CD4-positive, alpha-beta T cell treated with Interleukin-17A for 1 hour (primary cell): ENCODE measurements around the gene IGF2R.
"Not testable (repeated sequence)": the region's sequence is repeated elsewhere in the genome, so short reads cannot be mapped to it uniquely, and the experiment has no call there.

Source experiments
- DNase-seq: peaks from one replicate; pipeline ENCODE4 v3.0.0-alpha.2; 2020

IGF2R gene

DNA sequence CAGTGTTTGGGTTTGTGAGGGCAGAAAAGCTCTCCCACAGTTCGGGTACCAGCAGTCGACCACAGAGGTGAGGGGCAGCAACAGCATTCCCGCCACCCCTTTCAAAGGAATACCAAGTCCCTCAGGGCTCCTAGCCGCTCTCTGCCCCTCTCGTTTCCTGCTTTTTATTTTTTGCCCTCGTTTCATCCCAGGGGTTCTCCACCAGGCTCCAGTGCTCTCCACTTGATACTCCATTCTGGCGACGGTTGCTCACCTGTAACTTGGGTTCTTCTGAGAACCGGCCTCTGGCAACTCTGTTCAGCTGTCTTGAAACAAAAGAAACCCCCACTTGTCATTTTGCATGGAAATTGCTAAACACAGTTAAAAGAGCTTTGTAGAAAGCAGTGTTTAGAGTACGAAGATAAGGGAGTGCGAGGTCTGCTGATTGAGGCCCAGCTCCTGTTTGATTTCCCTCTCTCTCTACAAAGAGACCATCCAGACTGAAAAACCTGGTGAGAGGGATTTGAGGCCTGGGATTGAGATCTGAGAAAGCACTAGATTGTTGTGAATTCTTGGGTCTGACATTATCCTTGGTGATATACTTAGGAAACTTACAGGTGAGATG, 28.7 kb downstream of the IGF2R start:
- no peak for DNase-seq

DNA sequence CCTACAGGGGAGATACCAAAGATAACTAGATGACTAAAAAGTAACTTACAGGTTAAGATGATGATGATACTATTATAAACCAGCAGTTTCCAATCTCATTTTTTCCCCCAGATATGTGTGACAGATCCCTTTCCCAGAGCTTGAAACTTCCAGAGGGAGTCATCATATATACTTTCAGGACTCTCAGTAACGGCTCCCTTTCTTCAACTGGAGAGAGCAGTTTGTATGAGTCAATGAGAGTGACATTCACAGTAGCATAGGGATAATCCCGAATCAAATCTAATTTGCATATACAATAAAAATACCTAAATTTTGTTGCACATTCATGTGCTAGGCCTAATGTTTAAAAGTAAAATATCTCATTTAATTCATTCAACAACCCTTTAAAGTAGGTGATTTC, 29.7 kb downstream of the IGF2R start:
- no peak for DNase-seq

DNA sequence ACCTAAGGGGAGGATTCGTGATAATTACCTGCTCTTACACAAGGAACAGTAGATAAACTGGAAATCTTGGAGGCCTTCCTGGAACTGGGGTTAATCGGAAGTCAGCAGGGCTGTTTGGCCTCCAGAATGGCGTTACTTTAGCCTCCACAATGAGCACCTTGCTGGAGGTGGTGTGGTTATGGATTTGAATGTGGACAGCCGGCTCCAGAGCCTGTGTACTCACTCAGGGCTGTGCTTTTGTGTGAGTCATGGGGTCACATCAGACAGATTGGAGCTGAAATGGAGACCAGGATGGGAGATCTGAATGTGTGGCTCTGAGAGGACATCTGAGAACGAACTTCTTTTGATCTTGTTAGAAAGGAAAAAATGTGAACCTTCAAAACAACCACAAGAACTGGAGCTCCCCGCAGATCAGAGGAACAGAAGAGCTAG, 30.4 kb downstream of the IGF2R start:
- DNase-seq, result peak; percentile 28

DNA sequence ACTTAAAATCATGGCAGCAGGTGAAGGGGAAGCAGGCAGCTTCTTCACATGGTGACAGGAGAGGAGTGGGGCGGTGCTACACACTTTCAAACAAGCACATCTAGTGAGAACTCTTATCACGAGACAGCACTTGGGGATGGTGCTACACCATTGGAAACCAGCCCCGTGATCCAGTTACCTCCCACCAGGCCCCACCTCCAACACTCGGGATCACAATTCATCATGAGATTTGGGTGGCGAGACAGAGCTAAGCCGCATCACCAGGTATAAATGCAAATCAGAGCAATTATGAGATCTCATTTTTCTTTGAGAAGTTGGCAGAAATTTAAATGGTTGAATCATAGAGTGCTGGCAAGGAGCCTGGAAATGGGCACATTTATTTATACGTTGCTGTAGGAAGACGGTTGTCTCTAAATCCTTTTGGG, 31.4 kb downstream of the IGF2R start:
- DNase-seq, result no peak

DNA sequence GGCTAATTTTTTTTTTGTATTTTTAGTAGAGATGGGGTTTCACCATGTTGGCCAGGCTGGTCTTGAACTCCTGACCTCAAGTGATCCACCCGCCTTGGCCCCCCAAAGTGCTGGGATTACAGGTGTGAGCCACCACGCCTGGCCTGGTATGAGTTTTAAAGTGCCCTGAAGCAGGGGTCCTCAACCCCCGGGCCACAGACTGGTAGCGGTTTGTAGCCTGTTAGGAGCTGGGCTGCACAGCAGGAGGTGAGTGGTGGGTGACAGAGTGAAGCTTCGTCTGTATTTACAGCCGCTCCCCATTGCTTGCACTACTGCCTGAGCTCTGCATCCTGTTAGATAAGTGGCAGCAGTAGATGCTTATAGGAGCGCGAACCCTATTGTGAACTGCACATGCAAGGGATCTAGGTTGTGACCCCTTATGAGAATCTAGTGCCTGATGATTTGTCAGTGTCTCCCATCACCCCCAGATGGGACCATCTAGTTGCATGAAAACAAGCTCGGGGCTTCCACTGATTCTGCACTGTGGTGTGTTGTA, 32.1 kb downstream of the IGF2R start:
- not testable (repeated sequence) for DNase-seq

DNA sequence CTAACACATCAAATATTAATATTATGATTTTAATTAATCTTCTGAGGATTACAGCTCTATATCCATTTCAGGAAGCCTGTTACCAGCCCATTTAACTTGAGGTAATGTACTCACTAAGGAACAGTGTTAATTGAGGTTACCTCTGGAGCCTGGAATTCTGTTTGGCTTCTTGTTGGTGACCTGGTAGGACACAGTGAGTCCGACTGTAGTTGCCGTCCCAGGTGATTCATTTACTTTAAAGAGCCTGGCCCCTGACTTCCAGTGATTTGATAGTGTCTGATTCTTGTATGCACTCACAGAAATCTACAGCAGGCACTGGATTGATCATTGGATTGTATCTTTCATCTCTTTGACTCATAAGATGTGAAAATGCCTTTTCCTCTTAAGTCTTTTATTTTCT, 34.0 kb downstream of the IGF2R start:
- DNase-seq, result no peak

DNA sequence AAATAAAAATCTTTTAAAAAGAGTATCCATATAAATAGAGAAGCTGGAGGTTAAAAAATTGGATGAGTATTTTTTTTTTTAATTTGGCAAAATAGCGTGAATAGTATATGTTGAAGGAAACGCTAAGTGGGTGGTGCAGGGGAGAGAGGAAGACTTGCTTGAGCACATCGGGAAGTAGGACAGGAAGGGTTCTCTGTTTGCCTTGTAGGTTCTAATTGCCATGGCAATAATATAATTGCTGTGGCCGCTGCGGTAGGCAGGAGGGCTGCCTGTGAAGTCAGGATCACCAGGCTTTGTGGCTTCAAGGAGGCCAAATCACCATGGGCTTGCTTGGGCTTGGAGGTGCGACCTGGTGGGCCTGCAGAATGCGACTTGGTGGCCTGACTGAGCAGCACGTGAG, 35.1 kb downstream of the IGF2R start:
- DNase-seq, result no peak

DNA sequence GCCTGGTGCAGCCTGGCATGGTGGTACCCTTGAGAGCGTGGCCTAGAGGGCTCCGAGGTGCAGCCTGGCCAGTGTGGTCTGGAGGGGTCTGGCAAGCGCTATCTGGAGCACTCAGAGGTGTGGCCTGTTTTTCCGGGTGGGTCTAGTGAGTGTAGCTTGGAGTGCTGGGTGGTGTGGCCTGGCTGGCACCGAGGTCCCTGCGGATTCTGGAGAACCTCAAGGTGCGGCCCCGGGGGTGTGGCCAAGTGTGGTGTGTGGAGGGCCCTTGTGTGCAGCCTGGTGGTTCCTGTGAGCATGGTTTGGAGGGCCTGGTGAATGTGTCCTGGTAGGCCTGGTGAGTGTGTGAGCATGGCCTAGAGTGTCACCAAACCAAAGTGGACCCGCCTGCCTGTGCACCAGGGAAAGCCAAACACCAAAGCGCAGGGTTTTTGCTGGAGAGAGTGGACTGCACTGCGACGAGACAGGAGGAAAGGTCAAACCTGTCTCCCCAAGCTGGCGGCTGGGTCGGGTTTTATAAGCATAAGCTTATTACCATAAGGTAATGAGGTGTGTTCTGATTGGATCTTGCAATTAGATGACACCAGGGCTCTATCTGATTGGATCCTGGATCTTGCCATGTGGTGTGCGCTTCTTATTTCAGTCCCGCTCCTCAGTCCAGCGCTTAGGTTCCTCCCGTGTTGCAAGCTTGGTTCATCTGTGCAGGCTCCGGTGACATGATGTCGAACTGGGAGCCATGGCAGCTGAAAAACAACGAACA, 35.7 kb downstream of the IGF2R start:
- no peak for DNase-seq

DNA sequence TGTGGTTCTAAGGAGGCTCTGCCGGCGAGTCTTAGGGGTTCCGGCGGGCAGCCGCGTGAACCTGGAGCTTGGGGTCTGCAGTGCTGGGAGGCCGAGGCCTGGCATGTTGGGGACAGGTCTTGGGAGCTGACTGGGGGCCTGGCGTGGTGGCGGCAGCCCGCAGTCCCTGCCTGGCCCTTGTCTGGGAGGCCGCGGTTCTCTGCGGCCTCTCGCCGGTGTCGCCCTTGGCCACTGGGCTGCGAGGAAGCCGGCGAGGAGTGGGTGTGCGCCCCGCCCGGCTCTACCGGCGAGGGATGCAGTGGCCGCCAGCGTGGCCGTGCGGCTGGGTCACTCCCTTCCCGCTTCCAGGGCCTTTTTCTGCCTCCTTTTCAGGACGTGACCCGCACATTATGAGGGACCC, 36.3 kb downstream of the IGF2R start:
- DNase-seq, result no peak

DNA sequence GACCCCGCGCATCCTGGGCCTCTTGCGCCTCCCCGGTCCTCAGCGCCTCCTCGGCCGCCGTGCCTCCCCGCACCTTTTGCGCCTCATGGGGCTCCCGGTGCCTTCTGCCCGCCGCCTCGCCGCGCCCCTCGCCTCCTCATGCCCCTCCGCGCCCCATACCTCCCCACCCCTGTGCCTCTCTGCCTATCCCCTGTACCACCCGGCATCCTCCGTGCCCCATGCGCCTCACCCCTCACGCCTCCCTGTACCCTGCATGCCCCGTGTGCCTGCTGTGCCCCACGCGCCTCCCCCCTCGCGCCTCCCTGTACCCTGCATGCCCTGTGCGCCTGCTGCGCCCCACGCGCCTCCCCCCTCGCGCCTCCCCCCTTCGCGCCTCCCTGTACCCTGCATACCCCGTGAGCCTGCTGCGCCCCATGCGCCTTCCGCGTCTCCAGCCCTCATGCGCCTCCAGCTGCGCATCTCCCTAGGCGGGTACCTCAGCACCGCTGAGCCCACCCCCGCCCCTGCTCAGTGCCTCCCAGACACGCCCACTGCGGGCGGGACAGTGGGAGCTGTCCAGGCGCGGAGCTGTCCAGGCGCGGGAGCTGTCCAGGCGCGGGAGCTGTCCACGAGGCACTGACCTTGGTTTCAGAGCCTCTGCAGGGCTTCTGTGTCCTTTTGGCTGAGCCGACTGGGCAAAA, 37.1 kb downstream of the IGF2R start:
- no peak for DNase-seq

DNA sequence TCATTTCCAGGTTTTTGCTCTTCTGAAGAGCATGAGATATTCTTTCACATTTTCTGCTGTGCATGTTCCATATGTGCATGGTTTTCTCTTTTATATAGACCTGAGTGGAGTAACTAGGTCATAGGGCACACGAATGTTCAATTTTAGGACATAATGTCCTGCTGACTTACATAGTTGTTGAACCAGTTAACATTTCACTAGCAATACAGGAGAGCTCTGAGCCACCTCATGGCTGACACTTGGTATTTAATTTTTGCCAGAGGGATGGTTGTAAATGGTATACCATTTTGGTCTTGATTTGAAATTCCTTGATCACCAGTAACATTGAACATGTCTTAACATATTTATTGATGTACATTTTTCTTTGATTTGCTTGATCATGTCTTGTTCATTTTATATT, 38.3 kb downstream of the IGF2R start:
- DNase-seq, result no peak

DNA sequence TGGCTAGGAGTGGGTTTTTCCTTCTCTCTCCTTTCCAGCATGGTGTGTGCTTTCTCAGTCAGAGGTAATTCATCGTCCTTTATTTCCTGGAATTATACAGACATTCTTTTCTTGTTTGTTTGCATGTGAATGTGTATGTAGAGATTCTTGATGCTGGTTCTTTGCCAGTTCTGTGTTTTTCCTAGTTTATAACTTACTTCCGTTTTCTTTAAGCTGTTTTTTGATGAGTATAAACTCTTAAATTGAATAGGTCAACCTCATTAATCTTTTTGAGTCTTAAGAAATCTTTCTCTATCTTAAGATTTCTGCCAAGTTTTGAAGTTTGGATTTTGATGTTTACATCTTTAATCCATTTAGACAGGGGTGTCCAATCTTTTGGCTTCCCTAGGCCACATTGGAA, 38.7 kb downstream of the IGF2R start:
- no peak for DNase-seq

DNA sequence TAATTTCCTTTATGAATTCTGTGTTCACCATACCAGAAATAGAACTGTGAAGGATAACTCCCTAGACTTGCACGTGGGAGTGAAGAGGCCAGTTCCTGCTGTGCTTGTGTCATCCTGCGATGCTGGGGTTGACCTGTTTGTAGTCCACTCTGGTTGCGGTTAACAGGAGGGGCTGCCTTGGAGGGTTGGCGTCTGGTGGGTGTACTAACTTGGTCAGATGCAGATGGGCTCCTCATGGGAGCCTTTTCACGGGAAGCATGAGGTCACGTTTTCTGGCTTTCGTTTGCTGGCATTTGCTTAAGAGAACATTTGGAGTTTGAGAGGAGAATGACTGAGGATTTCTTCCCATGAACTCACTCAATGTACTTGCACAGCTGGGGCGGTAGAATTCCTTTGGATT, 41.2 kb downstream of the IGF2R start:
- no peak for DNase-seq

DNA sequence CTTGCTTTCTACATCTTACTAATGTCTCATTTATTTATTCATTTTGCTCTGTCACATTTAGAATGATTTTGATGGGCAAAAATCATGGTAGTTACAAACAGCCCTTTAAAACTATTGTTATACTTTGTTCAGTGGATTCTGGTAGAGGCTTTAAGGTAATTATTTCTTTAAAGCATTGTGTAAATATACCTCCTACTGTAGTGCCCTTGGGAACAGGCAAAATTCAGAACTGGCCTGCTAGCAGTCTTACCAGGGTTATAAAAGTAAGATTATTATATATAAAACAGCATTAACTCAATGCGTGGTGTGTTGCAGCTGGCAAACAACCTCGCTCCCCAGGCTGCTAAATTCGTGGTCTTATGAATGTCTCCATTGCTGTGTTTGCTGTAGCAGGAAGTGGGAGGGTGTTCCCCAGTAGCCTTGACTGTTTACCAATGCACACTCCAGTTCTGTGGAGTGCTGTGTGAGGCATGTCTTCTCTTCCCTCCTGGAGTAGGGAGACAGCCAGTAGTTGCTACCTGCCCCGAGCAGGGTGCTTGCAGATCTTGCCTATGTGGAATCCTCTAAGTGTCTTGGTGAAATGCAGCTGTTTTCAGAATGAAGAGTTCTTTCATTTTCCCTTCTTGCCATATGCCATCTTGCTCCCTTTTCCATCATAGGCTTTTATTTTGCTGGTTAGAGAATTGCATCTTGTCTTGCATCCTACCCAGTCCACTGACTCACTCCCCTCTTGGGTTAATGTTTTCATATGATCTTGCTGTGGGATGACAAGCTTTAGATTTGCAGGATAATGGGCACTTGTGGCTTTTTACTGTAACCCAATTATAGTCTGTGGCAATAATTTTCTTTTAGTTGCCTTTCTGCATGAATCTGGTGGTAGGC, 45.3 kb downstream of the IGF2R start:
- peak; percentile 44 for DNase-seq

DNA sequence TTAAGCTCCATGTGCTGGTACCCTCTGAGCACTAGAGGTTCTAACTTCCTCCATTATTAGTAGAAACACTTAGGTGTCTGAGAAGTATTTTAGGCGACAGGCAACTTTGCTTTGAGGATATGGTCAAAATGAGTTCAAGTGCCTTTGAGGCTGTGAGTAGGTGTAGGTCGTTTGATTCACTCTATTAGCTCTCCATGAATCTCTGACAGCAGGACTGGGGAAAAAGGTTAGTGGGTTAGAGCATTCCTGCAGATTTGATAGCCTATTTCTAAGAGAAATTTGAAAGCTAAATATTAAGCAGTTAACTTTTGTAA, 45.9 kb downstream of the IGF2R start:
- DNase-seq, result no peak

DNA sequence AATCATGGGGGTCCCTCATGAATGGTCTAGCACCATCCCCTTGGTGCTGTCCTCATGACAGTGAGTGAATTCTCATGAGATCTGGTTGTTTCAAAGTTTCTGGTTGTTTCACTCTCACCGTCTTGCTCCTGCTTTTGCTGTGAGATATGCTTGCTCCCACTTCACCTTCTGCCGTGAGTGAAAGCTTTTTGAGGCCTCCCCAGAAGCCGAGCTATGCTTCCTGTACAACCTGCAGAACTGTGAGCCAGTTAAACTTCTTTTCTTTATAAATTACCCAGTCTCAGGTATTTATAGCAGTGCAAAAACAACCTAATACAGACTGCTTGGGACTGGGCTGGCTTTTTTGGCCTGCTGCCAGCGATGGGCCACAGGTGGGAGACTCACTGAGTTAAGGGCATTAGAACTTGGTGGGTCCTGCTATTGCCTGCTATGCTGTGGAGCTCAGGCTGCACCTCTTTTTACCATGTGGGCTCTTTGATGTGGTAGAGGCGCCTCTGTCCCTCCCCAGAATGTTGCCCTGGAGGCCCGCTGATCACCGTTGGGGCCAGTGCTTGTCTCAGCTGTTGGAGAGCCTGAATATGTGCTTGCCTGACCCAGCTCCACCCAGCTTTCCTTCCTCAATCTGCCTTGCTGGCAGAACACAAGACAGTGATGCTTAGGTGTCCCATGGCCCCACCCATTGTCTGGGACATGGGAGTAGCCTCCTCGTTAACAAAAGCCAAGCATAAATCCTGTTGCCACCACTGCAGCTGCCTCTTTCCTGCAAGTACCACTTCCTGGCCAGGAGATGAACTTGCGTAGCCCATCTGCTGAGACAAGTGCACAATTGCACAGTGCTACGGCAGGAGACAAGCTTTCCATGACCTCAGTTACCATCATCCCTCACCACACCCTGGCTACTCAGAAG, 47.1 kb downstream of the IGF2R start:
- DNase-seq, result peak; percentile 48

DNA sequence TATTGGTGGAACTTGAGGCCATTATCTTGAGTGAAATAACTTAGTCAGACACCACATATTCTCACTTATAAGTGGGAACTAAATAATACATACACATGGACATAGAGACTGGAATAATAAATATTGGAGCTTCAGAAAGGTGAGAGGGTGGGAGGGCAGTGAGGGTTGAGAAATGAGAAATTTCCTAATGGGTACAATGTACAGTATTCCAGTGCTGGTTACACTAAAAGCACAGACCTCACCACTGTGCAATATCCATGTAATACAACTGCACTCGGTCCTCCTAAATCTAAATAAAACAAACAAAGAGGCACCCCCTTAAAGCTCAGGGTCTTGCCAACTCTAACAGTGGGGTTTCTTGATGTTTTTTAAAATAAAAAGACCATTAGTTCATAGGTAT, 53.2 kb downstream of the IGF2R start:
- DNase-seq, result no peak

DNA sequence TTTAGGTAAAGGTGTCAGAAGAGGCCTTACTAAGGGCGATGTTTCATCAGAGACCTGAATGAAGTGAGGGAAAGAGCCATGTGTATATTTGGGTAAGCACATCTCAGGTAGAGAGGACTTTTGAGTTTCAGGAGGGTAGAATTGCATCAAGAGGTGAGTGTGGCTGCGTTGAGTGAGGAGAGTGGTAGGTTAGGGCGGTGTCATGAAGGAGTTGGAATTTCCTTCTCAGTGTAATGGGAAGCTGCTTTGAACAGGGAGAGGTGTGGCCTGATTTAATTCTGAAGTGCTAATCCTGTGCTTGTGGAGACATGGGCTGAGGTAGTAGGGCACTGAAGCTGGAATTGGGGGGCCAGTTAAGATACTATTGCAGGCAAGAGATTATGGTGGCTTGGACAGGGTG, 53.9 kb downstream of the IGF2R start:
- DNase-seq, result no peak

DNA sequence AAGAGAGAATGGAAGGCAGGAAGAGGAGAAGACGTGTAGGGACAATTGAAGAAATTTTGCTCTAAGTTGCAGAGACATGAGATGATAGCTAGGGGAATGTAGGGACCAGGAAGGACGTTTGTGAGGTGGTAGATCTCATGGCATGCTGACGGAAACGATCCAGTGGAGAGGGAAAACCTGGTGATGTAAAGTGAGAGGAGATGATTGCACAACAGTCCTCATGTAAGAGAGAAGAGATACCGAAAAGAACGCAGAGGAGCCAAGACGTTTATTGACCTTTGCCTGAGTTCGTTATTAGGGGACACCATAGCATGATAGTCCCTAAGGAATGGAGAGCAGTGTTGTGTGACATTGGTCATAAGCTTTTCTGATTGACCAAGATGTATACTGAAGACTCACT, 55.3 kb downstream of the IGF2R start:
- no peak for DNase-seq

DNA sequence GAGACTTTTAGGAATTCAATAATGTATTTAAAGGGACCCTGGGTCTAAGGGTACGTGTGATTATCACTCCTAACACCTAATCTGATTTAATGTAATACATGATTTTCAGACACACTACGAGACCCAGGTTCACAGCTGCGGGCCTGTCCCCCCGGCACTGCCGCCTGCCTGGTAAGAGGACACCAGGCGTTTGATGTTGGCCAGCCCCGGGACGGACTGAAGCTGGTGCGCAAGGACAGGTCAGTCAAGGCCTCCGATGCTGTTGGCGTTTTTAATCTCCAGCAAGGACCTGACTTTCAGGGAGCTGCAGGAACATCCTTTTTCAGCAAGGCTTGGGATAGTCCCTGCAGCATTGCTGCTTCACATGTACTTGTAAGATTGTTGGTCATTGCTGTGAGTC, 58.2 kb downstream of the IGF2R start:
- DNase-seq, result no peak

DNA sequence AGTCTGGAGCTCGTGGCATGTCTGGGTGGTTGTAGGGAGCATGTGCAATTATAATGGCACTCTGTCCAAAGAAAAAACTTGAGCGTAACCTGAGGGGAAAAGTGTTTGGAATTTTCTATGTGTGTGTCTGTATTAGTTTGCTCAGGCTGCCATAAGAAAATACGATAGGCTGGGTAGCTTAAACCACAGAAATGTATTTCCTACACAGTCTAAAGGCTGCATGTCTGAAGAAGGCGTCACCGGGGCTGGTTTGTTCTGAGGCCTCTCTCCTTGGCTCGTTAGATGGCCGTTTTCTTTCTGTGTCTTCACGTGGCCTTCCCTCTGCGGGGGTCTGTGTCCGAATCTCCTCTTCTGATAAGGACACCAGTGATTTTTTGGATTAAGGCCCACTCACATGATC, 59.0 kb downstream of the IGF2R start:
- no peak for DNase-seq
